Fibroblast of lung (primary cell): ENCODE results near the gene CEACAM16. TPM values are rescaled to one million over a fixed set of nuclear protein-coding genes. Genes with fewer than 3 reads are reported as not detected.

Experiments used
- DNase-seq, 2 donors: peaks; one replicate each; pipeline versions ENCODE4 v3.0.0 to v3.0.0-alpha.2; 2010; ENCODE audit warnings: low read depth in 2 of 2
- H2AFZ ChIP-seq: 2 replicates; pipeline ENCODE4 v1.5.1; 2012; ENCODE audit warnings: low read length, control low read depth, inconsistent platforms
- H3K27ac ChIP-seq: 2 replicates; pipeline ENCODE4 v1.5.1; 2011; ENCODE audit warnings: low read length, control low read depth; ENCODE audit not compliant: insufficient read depth
- H3K27me3 ChIP-seq: 2 replicates; pipeline ENCODE4 v1.5.1; 2011; ENCODE audit warnings: mild to moderate bottlenecking, low read length; ENCODE audit not compliant: control insufficient read depth, insufficient read depth
- H3K36me3 ChIP-seq: 2 replicates; pipeline ENCODE4 v1.5.1; 2011; ENCODE audit warnings: low read length; ENCODE audit not compliant: control insufficient read depth, insufficient read depth
- H3K4me1 ChIP-seq: 2 replicates; pipeline ENCODE4 v1.5.1; 2011; ENCODE audit warnings: low read length; ENCODE audit not compliant: control insufficient read depth, insufficient read depth; ENCODE audit errors: extremely low read depth
- H3K4me2 ChIP-seq: 2 replicates; pipeline ENCODE4 v1.5.1; 2011; ENCODE audit warnings: low read length, control low read depth; ENCODE audit not compliant: insufficient read depth; ENCODE audit errors: extremely low read depth
- H3K4me3 ChIP-seq, 4 experiments: fragments of 200-600 bp in 1 of 4; sonication (generic) in 1 of 4; replicated peaks in 1 of 4; 2 replicates each; pipeline ENCODE4 v1.5.1; 2011 to 2016; ENCODE audit warnings: low read length in 4 of 4, low read depth in 3 of 4, mild to moderate bottlenecking in 3 of 4, control low read depth in 2 of 4, inconsistent platforms in 1 of 4, mixed read lengths in 1 of 4; ENCODE audit not compliant: insufficient read depth in 1 of 4; ENCODE audit errors: control extremely low read depth in 1 of 4
- H3K79me2 ChIP-seq: 2 replicates; pipeline ENCODE4 v1.5.1; 2012; ENCODE audit warnings: mild to moderate bottlenecking, low read length, inconsistent platforms; ENCODE audit not compliant: control insufficient read depth, insufficient read depth
- H3K9ac ChIP-seq: 2 replicates; pipeline ENCODE4 v1.5.1; 2011; ENCODE audit warnings: mild to moderate bottlenecking, low read length, control low read depth; ENCODE audit not compliant: insufficient read depth
- H3K9me3 ChIP-seq: 2 replicates; pipeline ENCODE4 v1.5.1; 2012; ENCODE audit warnings: low read depth, low read length; ENCODE audit not compliant: control insufficient read depth, insufficient read depth
- H4K20me1 ChIP-seq: 2 replicates; pipeline ENCODE4 v1.5.1; 2011; ENCODE audit warnings: low read length; ENCODE audit not compliant: control insufficient read depth, insufficient read depth; ENCODE audit errors: extremely low read depth
- EZH2 ChIP-seq: IDR thresholded peaks from 2 replicates; pipeline ENCODE4 v1.5.1; 2012; ENCODE audit warnings: low read length, control low read depth, mild to moderate bottlenecking; ENCODE audit errors: missing control alignments
- polyA plus RNA-seq, 2 donors: library from polyadenylated mRNA; depleted of rRNA in 1 of 2; stranded (reverse) in 1 of 2; unstranded in 1 of 2; fragments of >200 nt; gene quantifications; 2 replicates each; pipeline ENCODE4 v1.2.1, GENCODE V29; 2011 to 2012; ENCODE audit warnings: missing spikeins in 1 of 2
- total RNA-seq: library from RNA; depleted of rRNA; stranded (reverse); fragments of >200 nt; gene quantifications from 2 replicates; pipeline ENCODE4 v1.2.1, GENCODE V29; 2014
- TF ChIP-seq, protein P1 (sequence below), 2 donors: IDR thresholded peaks in 1 of 2; conservative IDR thresholded peaks in 1 of 2; 1 replicate in 1 of 2; 2 replicates in 1 of 2; pipeline ENCODE4 v1.5.1; 2011 to 2012; ENCODE audit warnings: low read length in 2 of 2, control low read depth in 1 of 2, inconsistent platforms in 1 of 2, low read depth in 1 of 2, mild to moderate bottlenecking in 1 of 2

Gene CEACAM16
- total and polyA plus RNA-seq, 2 donors (not counting 1 experiment from before 2014, with no cell fraction given) = not detected

DNA sequence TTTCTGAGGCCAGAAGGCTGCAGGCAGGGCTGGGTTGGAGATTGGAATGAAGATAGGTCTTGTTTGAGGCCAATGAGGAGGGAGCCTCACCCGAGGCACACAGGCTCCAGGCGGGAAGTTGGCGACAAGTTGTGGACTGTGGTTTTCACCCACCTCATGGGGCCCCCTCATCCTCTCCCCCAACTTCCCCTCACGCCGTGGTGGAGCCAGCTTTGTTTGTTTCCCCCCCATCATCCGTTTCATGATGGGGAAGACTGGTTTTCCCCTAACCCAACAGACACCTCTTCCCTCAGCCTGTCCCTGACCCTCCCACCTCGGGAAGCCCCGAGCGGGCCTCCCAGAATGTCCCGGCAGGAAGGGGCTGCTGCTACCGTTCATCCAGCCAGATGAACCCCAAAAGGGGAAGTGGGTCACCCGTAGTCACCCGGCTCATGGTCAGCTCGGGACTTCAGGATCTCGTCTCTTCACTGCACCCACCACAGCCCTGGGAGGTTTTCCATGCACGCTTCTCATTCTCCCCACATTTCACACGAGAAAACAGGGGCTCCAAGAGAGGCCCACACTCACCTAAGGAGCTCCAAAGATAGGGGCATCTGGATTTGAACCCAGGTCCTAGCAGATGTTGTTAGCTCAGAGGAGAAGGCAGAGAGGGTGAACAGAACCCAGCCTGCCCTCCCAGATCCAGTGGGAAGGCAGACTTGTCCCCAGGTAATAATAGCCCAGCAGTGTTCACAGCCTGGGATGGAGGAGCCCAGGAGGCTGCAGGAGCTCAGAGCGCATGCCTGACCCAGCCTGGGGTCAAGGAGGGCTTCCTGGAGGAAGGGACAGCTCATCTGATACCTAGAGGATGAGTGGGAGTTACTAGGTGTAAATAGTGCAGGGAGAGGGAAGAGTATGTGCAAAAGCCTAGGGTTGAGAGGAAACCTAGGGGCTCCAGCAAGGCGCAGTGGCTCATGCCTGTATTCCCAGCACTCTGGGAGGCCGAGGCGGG is 23.5 kb downstream of the CEACAM16 start:
- Histone ChIP-seq H3K4me2 (no peak overlapping the region), H3K36me3 (no peaks in the 10 kb centered on the region), H2AFZ (no peak overlapping the region), H3K4me1 (peaks cover 10% of the 10 kb centered on the region), H3K27me3 (no peaks in the 10 kb centered on the region), H3K79me2 (no peaks in the 10 kb centered on the region), H3K27ac (no peak overlapping the region), H3K9me3 (no peaks in the 10 kb centered on the region), H4K20me1 (no peaks in the 10 kb centered on the region), H3K9ac (no peak overlapping the region), H3K4me3 (no peak overlapping the region)
- DNase-seq = no peak
- TF ChIP-seq EZH2 = no peak
- TF ChIP-seq, protein P1, sequence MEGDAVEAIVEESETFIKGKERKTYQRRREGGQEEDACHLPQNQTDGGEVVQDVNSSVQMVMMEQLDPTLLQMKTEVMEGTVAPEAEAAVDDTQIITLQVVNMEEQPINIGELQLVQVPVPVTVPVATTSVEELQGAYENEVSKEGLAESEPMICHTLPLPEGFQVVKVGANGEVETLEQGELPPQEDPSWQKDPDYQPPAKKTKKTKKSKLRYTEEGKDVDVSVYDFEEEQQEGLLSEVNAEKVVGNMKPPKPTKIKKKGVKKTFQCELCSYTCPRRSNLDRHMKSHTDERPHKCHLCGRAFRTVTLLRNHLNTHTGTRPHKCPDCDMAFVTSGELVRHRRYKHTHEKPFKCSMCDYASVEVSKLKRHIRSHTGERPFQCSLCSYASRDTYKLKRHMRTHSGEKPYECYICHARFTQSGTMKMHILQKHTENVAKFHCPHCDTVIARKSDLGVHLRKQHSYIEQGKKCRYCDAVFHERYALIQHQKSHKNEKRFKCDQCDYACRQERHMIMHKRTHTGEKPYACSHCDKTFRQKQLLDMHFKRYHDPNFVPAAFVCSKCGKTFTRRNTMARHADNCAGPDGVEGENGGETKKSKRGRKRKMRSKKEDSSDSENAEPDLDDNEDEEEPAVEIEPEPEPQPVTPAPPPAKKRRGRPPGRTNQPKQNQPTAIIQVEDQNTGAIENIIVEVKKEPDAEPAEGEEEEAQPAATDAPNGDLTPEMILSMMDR (conservative IDR thresholded peaks at IDR 0.05 in 1 of 2, IDR thresholded peaks at IDR 0.05 in 1 of 2; ENCODE audit: low read depth in 1 of 2, low read length in 2 of 2) = no peak

DNA sequence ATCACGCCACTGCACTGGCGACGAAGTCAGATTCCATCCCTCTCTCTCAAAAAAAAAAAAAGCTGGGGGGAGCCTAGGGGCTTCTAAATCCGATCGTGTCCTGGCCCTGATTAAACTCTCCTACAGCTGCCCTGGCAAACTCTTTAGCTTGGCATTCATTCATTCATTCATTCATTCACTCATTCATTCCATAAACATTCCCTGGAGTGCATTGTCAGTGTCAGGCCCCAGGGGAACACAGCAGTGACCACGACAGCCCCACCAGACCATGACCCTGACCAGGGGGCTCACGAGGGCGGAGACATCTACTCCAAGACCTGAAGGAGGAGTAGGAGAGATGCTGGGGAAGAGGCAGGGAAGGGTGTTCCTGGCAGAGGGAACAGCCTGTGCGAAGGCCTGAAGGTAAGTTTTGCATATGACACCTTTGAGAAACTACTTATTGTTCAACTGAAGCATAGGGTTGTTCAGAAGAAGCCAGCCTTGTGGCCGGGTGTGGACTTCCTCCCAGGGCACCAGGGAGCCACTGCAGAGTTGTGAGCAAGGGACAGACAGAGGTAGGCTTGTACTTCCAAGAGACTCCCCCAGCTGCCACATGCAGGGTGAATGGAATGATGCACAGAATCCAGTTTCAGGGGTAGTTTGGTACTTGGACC is 24.5 kb downstream of the CEACAM16 start:
- Histone ChIP-seq H3K4me3 (no peak overlapping the region), H4K20me1 (no peaks in the 10 kb centered on the region), H3K4me1 (peaks cover 10% of the 10 kb centered on the region), H3K9me3 (no peaks in the 10 kb centered on the region), H2AFZ (no peak overlapping the region), H3K4me2 (no peak overlapping the region), H3K9ac (no peak overlapping the region), H3K27ac (no peak overlapping the region), H3K79me2 (no peaks in the 10 kb centered on the region), H3K27me3 (no peaks in the 10 kb centered on the region), H3K36me3 (no peaks in the 10 kb centered on the region)
- no peak for TF ChIP-seq EZH2
- no peak for DNase-seq

DNA sequence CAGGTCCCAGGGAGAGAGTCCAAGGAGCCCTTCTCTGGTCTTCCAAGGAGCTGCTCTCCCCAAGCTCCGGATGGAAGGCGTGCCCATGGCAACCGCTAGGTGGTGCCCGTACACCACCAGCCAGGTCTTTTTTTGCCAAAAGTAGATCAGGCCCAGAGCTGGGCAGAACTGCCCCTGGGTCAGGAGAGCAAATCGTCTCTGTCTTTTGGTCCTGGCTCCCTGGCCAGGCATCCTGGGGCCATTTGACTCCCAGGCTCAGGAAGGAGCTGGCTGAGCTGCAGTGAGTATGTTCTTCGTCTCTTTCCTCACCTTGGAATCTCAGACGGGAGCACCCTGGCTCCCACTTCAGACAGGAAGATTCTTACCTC is 25.0 kb downstream of the CEACAM16 start:
- no peak overlapping the region for H2AFZ ChIP-seq
- H3K79me2 ChIP-seq = no peaks in the 10 kb centered on the region
- no peak overlapping the region for H3K9ac ChIP-seq
- TF ChIP-seq, protein P1 (conservative IDR thresholded peaks at IDR 0.05 in 1 of 2, IDR thresholded peaks at IDR 0.05 in 1 of 2; ENCODE audit: low read depth in 1 of 2, low read length in 2 of 2) = peak; percentile 86 to 96
- TF ChIP-seq EZH2 = no peak
- DNase-seq = peak; percentile 63 to 79
- H3K4me2 ChIP-seq = no peak overlapping the region
- no peak overlapping the region for H3K27ac ChIP-seq
- no peaks in the 10 kb centered on the region for H3K27me3 ChIP-seq
- H3K9me3 ChIP-seq = no peaks in the 10 kb centered on the region
- H4K20me1 ChIP-seq = no peaks in the 10 kb centered on the region
- H3K36me3 ChIP-seq = no peaks in the 10 kb centered on the region
- peaks cover 8% of the 10 kb centered on the region for H3K4me1 ChIP-seq
- H3K4me3 ChIP-seq = no peak overlapping the region
